ENCODE data around the gene ZCRB1.

Gene ZCRB1

GRCh38 chr12:42267413-42268190 is 58.3 kb downstream of the ZCRB1 start:
- no peak for TF ChIP-seq CTCF (IDR thresholded peaks at IDR 0.05; ENCODE audit: low read length)
- TF ChIP-seq EZH2 (IDR thresholded peaks at IDR 0.05; ENCODE audit: borderline replicate concordance, low read length): no peak
- H3K4me1 ChIP-seq (ENCODE audit: insufficient read depth, low read length, severe bottlenecking): no peaks in the 10 kb centered on the region
- no peaks in the 10 kb centered on the region for H3K36me3 ChIP-seq (ENCODE audit: insufficient read depth, low read length)
- H3K4me3 ChIP-seq (ENCODE audit: low read depth, low read length, poor library complexity, severe bottlenecking): no peak overlapping the region
- H3F3A ChIP-seq (ENCODE audit: insufficient read depth, low read length): no peaks in the 10 kb centered on the region
- no peaks in the 10 kb centered on the region for H3K9me3 ChIP-seq (ENCODE audit: low read length)
- H3K9me2 ChIP-seq (ENCODE audit: low read depth, low read length): no peaks in the 10 kb centered on the region
- H3K79me2 ChIP-seq (ENCODE audit: insufficient read depth, low read length): no peaks in the 10 kb centered on the region
- no peak overlapping the region for H3K4me2 ChIP-seq (ENCODE audit: low read length)
- H4K20me1 ChIP-seq (ENCODE audit: insufficient read depth, low read length): no peaks in the 10 kb centered on the region
- H2AFZ ChIP-seq (ENCODE audit: low read length): no peak overlapping the region
- no peak overlapping the region for H3K27ac ChIP-seq (ENCODE audit: low read depth, low read length, poor library complexity, severe bottlenecking)
- no peaks in the 10 kb centered on the region for H3K27me3 ChIP-seq (ENCODE audit: insufficient read depth, low read length)
- no peak overlapping the region for H3K9ac ChIP-seq (ENCODE audit: low read length)

- H3K79me2 ChIP-seq (ENCODE audit: insufficient read depth, low read length): no peaks in the 10 kb centered on the region
Measured at GRCh38 chr12:42266579-42267230, 59.2 kb downstream of the ZCRB1 start.

GRCh38 chr12:42262271-42262670 is 63.6 kb downstream of the ZCRB1 start:
- no peak overlapping the region for H3K4me3 ChIP-seq (ENCODE audit: low read depth, low read length, poor library complexity, severe bottlenecking)
- no peaks in the 10 kb centered on the region for H3K36me3 ChIP-seq (ENCODE audit: insufficient read depth, low read length)
- no peaks in the 10 kb centered on the region for H3K27me3 ChIP-seq (ENCODE audit: insufficient read depth, low read length)
- no peaks in the 10 kb centered on the region for H4K20me1 ChIP-seq (ENCODE audit: insufficient read depth, low read length)
- H3K4me1 ChIP-seq (ENCODE audit: insufficient read depth, low read length, severe bottlenecking): no peaks in the 10 kb centered on the region
- H3K4me2 ChIP-seq (ENCODE audit: low read length): no peak overlapping the region
- H3K9me2 ChIP-seq (ENCODE audit: low read depth, low read length): no peaks in the 10 kb centered on the region
- H3K27ac ChIP-seq (ENCODE audit: low read depth, low read length, poor library complexity, severe bottlenecking): no peak overlapping the region
- no peaks in the 10 kb centered on the region for H3F3A ChIP-seq (ENCODE audit: insufficient read depth, low read length)
- H3K9me3 ChIP-seq (ENCODE audit: low read length): no peaks in the 10 kb centered on the region
- H2AFZ ChIP-seq (ENCODE audit: low read length): no peak overlapping the region
- no peak for TF ChIP-seq EZH2 (IDR thresholded peaks at IDR 0.05; ENCODE audit: borderline replicate concordance, low read length)
- TF ChIP-seq CTCF (IDR thresholded peaks at IDR 0.05; ENCODE audit: low read length): no peak
- no peaks in the 10 kb centered on the region for H3K79me2 ChIP-seq (ENCODE audit: insufficient read depth, low read length)
- no peak overlapping the region for H3K9ac ChIP-seq (ENCODE audit: low read length)

More at GRCh38 chr12:42266579-42267230, 59.2 kb downstream of the ZCRB1 start:
- H3K4me2 ChIP-seq (ENCODE audit: low read length): no peak overlapping the region
- no peak overlapping the region for H3K27ac ChIP-seq (ENCODE audit: low read depth, low read length, poor library complexity, severe bottlenecking)
- H3K27me3 ChIP-seq (ENCODE audit: insufficient read depth, low read length): no peaks in the 10 kb centered on the region
- H3K9ac ChIP-seq (ENCODE audit: low read length): no peak overlapping the region
- H4K20me1 ChIP-seq (ENCODE audit: insufficient read depth, low read length): no peaks in the 10 kb centered on the region
- no peak for TF ChIP-seq CTCF (IDR thresholded peaks at IDR 0.05; ENCODE audit: low read length)
- no peak for TF ChIP-seq EZH2 (IDR thresholded peaks at IDR 0.05; ENCODE audit: borderline replicate concordance, low read length)
- H2AFZ ChIP-seq (ENCODE audit: low read length): no peak overlapping the region
- H3K4me3 ChIP-seq (ENCODE audit: low read depth, low read length, poor library complexity, severe bottlenecking): no peak overlapping the region
- no peaks in the 10 kb centered on the region for H3F3A ChIP-seq (ENCODE audit: insufficient read depth, low read length)
- no peaks in the 10 kb centered on the region for H3K4me1 ChIP-seq (ENCODE audit: insufficient read depth, low read length, severe bottlenecking)
- H3K9me3 ChIP-seq (ENCODE audit: low read length): no peaks in the 10 kb centered on the region
- H3K36me3 ChIP-seq (ENCODE audit: insufficient read depth, low read length): no peaks in the 10 kb centered on the region
- no peaks in the 10 kb centered on the region for H3K9me2 ChIP-seq (ENCODE audit: low read depth, low read length)
